HepG2 (cell line): ENCODE measurements around the gene SLC6A4. TPM values are rescaled to one million over a fixed set of nuclear protein-coding genes. Genes with fewer than 3 reads are reported as not detected.

Source experiments
- ARNT2 ChIP-seq: sonication (generic); formaldehyde crosslinking; IDR thresholded peaks from 2 replicates; pipeline ENCODE4 v1.8.0; 2022; ENCODE audit warnings: mild to moderate bottlenecking, low read depth, missing genetic modification reagents, moderate library complexity
- ATF7 ChIP-seq, 2 experiments: fragments of 450-650 bp in 1 of 2; sonication (generic) in 1 of 2; formaldehyde crosslinking in 1 of 2; IDR thresholded peaks; 2 replicates each; pipeline versions ENCODE4 v1.4.0 to v1.6.1; 2016 to 2020; ENCODE audit warnings: antibody characterized with exemption in 1 of 2, mild to moderate bottlenecking in 1 of 2, missing genetic modification reagents in 1 of 2
- DPF2 ChIP-seq: sonication (generic); formaldehyde crosslinking; IDR thresholded peaks from 2 replicates; pipeline ENCODE4 v1.4.0; 2020; ENCODE audit warnings: mild to moderate bottlenecking, low read depth, missing genetic modification reagents, borderline replicate concordance
- DZIP1 ChIP-seq: sonication (generic); formaldehyde crosslinking; IDR thresholded peaks from 2 replicates; pipeline ENCODE4 v1.5.0; 2020; ENCODE audit warnings: mild to moderate bottlenecking, missing genetic modification reagents
- IRF1 ChIP-seq: sonication (generic); formaldehyde crosslinking; IDR thresholded peaks from 2 replicates; pipeline ENCODE4 v1.4.0; 2020; ENCODE audit warnings: low read depth, mild to moderate bottlenecking, missing genetic modification reagents
- ISX ChIP-seq: sonication (generic); formaldehyde crosslinking; conservative IDR thresholded peaks from 2 replicates; pipeline ENCODE4 v1.5.0; 2020; ENCODE audit warnings: missing genetic modification reagents
- NFYC ChIP-seq: IDR thresholded peaks from 2 replicates; pipeline ENCODE4 v1.6.1; 2016; ENCODE audit warnings: missing genetic modification reagents, missing compliant biosample characterization
- PAX8 ChIP-seq: sonication (generic); formaldehyde crosslinking; IDR thresholded peaks from 2 replicates; pipeline ENCODE4 v1.8.0; 2022; ENCODE audit warnings: mild to moderate bottlenecking, missing genetic modification reagents, borderline replicate concordance
- SCMH1 ChIP-seq: sonication (generic); formaldehyde crosslinking; IDR thresholded peaks from 2 replicates; pipeline ENCODE4 v1.9.0; 2021; ENCODE audit warnings: missing genetic modification reagents, mild to moderate bottlenecking, borderline replicate concordance
- SKI ChIP-seq: fragments of 450-650 bp; IDR thresholded peaks from one replicate; pipeline ENCODE4 v1.6.1; 2018; ENCODE audit warnings: mild to moderate bottlenecking; ENCODE audit not compliant: partially characterized antibody
- SMC3 ChIP-seq: IDR thresholded peaks from 2 replicates; pipeline ENCODE4 v1.6.1; 2011; ENCODE audit warnings: low read length, improper control_type of control experiment
- SPEN ChIP-seq: sonication (generic); formaldehyde crosslinking; IDR thresholded peaks from 2 replicates; pipeline ENCODE4 v1.5.1; 2020; ENCODE audit warnings: low read depth, mild to moderate bottlenecking, missing genetic modification reagents
- TCF12 ChIP-seq, 2 experiments: fragments of 450-650 bp in 1 of 2; sonication (generic) in 1 of 2; formaldehyde crosslinking in 1 of 2; IDR thresholded peaks; 2 replicates each; pipeline versions ENCODE4 v1.6.1 to v1.8.0; 2017 to 2022; ENCODE audit warnings: antibody characterized with exemption in 1 of 2, mild to moderate bottlenecking in 1 of 2, missing genetic modification reagents in 1 of 2, moderate library complexity in 1 of 2
- ZNF383 ChIP-seq: sonication (generic); formaldehyde crosslinking; IDR thresholded peaks from 2 replicates; pipeline ENCODE4 v1.4.0; 2020; ENCODE audit warnings: missing genetic modification reagents, mild to moderate bottlenecking, borderline replicate concordance
- ZNF720 ChIP-seq: sonication (generic); formaldehyde crosslinking; IDR thresholded peaks from 2 replicates; pipeline ENCODE4 v1.4.0; 2020; ENCODE audit warnings: missing genetic modification reagents
- polyA plus RNA-seq, 8 experiments: library from polyadenylated mRNA; depleted of rRNA in 3 of 8; stranded (reverse) in 7 of 8; unstranded in 1 of 8; fragments of >200 nt; fragmentation: Illumina TruSeq in 4 of 8; extraction: Trizol in 4 of 8; gene quantifications; 2 replicates each; pipeline versions ENCODE4 v1.2.1 to v1.2.3, GENCODE V29; 2011 to 2016; ENCODE audit warnings: low read depth in 4 of 8, missing spikeins in 1 of 8, mixed read lengths in 1 of 8; ENCODE audit not compliant: insufficient read depth in 1 of 8
- total RNA-seq, 5 experiments: library from RNA; depleted of rRNA; stranded (reverse); fragments of >200 nt; fragmentation: Illumina TruSeq; extraction: Trizol; gene quantifications; 2 replicates each; pipeline ENCODE4 v1.2.3, GENCODE V29; 2016; ENCODE audit warnings: low read depth in 1 of 5
- TF ChIP-seq, protein P1 (sequence below), 2 experiments: sonication (generic) in 1 of 2; formaldehyde crosslinking in 1 of 2; IDR thresholded peaks; 2 replicates each; pipeline versions ENCODE4 v1.6.1 to v1.9.0; 2014 to 2022; ENCODE audit warnings: antibody characterized with exemption in 1 of 2, borderline replicate concordance in 1 of 2, inconsistent platforms in 1 of 2, low read depth in 1 of 2, missing genetic modification reagents in 1 of 2
- TF ChIP-seq, protein P2 (sequence below): sonication (generic); formaldehyde crosslinking; IDR thresholded peaks from 2 replicates; pipeline ENCODE4 v1.8.0; 2022; ENCODE audit warnings: missing genetic modification reagents, low read depth, mild to moderate bottlenecking, borderline replicate concordance
- TF ChIP-seq, protein P3 (sequence below): IDR thresholded peaks from 2 replicates; pipeline ENCODE4 v1.6.1; 2012; ENCODE audit warnings: inconsistent platforms

SLC6A4 gene
- total and polyA plus RNA-seq, 2 of the 13 experiments (the other 11 are each of a cell fraction or from before 2014, with no cell fraction given), result 7.6 to 20.3 TPM

GRCh38 chr17:30225919-30226553, 9.5 kb downstream of the SLC6A4 start (continued):
- TF ChIP-seq, protein P1, sequence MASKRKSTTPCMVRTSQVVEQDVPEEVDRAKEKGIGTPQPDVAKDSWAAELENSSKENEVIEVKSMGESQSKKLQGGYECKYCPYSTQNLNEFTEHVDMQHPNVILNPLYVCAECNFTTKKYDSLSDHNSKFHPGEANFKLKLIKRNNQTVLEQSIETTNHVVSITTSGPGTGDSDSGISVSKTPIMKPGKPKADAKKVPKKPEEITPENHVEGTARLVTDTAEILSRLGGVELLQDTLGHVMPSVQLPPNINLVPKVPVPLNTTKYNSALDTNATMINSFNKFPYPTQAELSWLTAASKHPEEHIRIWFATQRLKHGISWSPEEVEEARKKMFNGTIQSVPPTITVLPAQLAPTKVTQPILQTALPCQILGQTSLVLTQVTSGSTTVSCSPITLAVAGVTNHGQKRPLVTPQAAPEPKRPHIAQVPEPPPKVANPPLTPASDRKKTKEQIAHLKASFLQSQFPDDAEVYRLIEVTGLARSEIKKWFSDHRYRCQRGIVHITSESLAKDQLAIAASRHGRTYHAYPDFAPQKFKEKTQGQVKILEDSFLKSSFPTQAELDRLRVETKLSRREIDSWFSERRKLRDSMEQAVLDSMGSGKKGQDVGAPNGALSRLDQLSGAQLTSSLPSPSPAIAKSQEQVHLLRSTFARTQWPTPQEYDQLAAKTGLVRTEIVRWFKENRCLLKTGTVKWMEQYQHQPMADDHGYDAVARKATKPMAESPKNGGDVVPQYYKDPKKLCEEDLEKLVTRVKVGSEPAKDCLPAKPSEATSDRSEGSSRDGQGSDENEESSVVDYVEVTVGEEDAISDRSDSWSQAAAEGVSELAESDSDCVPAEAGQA (IDR thresholded peaks at IDR 0.05; ENCODE audit: low read depth), result no peak
- TF ChIP-seq, protein P1 (CRISPR knock-in tag; IDR thresholded peaks at IDR 0.05; ENCODE audit: borderline replicate concordance), result no peak
- no peak for TF ChIP-seq DPF2 (CRISPR knock-in tag)
- TF ChIP-seq SKI, result no peak
- TF ChIP-seq SPEN (CRISPR knock-in tag), result no peak
- no peak for TF ChIP-seq ISX (CRISPR knock-in tag)
- no peak for TF ChIP-seq SMC3
- TF ChIP-seq, protein P2, sequence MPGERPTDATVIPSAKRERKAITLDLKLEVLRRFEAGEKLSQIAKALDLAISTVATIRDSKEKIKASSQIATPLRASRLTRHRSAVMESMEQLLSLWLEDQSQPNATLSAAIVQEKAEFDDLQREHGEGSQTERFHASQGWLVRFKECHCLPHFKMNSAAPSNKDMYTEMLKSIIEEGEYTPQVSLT (CRISPR knock-in tag), result no peak
- TF ChIP-seq PAX8, result no peak
- no peak for TF ChIP-seq NFYC (CRISPR knock-in tag)
- TF ChIP-seq TCF12 (IDR thresholded peaks at IDR 0.05), result no peak
- no peak for TF ChIP-seq TCF12 (CRISPR knock-in tag; IDR thresholded peaks at IDR 0.05)
- no peak for TF ChIP-seq ZNF383 (CRISPR knock-in tag)
- peak; percentile 44; the same call in 1 of the 2 replicates for TF ChIP-seq ARNT2 (CRISPR knock-in tag)
- TF ChIP-seq ZNF720, result no peak
- TF ChIP-seq IRF1 (CRISPR knock-in tag), result no peak
- TF ChIP-seq, protein P3, sequence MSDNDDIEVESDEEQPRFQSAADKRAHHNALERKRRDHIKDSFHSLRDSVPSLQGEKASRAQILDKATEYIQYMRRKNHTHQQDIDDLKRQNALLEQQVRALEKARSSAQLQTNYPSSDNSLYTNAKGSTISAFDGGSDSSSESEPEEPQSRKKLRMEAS, result no peak; the same call in 1 of the 2 replicates
- no peak for TF ChIP-seq SCMH1
- TF ChIP-seq DZIP1, result no peak
- 0 out of 2 replicates have a peak, but pooled peaks have one; percentile 2 for TF ChIP-seq ATF7 (IDR thresholded peaks at IDR 0.05)
- peak; percentile 18; the same call in 1 of the 2 replicates for TF ChIP-seq ATF7 (CRISPR knock-in tag; IDR thresholded peaks at IDR 0.05)
